ENCODE results near the gene COG5. TPM values are rescaled to one million over a fixed set of nuclear protein-coding genes. Genes with fewer than 3 reads are reported as not detected.

The COG5 gene
- total RNA-seq, 1 donor: 53.8 TPM

- no peak for DNase-seq (ENCODE audit: low read depth)
- no peak for TF ChIP-seq CTCF (IDR thresholded peaks at IDR 0.05; ENCODE audit: insufficient read depth, low read length)
- no peak overlapping the region for H3K4me3 ChIP-seq (ENCODE audit: low read depth, low read length)
Measured at GRCh38 chr7:107274506-107274905, 289.2 kb downstream of the COG5 start.

- H3K4me3 ChIP-seq (ENCODE audit: low read depth, low read length): no peak overlapping the region
- DNase-seq (ENCODE audit: low read depth): no peak
- TF ChIP-seq CTCF (IDR thresholded peaks at IDR 0.05; ENCODE audit: insufficient read depth, low read length): no peak
Measured at GRCh38 chr7:107269790-107270189, 293.9 kb downstream of the COG5 start.

DNA sequence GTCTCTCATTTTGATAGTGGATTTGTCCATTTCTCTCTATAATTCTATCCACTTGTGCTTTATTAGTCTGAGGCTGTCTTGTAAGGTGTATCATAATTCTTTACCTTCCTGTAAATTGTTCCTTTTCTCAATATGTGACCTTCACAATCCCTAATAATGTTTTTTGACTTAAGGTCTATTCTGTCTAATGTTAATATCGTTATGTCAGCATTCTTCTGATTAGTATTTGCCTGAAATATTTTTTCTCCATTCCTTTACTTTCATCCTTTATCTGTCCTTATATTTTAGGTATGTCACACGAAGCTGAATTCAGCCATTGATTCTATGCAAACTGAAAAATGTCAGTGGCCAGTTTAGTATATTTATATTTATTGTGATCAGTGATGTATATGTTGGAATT is 295.1 kb downstream of the COG5 start:
- no peak for DNase-seq (ENCODE audit: low read depth)
- H3K4me3 ChIP-seq (ENCODE audit: low read depth, low read length): no peak overlapping the region
- no peak for TF ChIP-seq CTCF (IDR thresholded peaks at IDR 0.05; ENCODE audit: insufficient read depth, low read length)

DNA sequence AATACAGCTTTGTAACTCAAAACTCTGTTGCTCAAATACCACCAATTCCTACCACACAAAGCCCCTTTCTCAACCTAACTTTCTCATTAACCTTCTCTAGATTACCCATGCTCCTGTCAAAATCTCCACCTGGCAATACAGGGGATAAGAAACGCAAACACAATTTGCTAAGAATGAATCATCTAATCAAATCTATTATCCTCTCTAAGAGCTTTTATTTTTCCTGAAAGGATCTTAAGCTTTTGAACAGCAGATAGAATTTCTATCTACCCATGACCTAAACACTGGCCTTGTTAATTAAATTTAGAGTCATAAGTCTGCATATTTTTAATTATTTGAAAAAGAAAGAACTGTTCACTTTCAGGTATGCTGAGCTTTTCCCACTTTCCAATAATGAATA is 296.6 kb downstream of the COG5 start:
- DNase-seq (ENCODE audit: low read depth): no peak
- no peak overlapping the region for H3K4me3 ChIP-seq (ENCODE audit: low read depth, low read length)
- TF ChIP-seq CTCF (IDR thresholded peaks at IDR 0.05; ENCODE audit: insufficient read depth, low read length): no peak

DNA sequence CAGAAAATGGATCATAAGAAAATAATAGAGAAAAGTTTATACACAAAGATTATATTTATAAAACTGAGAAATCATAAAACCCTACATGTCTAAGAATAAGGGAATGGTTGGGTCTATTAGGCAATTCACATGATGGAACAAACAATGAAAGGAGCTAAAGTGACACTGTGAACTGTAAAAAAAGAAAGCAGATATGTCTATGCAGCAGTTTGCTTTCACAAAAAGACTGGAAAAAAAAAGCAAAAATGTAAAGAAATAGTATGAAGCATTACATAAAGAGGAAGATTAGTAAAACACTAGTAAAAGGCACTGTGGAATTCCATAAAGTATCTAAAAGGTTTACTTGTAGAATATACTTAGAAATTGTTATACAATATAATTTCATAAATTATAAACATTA is 299.0 kb downstream of the COG5 start:
- no peak for DNase-seq (ENCODE audit: low read depth)
- no peak for TF ChIP-seq CTCF (IDR thresholded peaks at IDR 0.05; ENCODE audit: insufficient read depth, low read length)
- H3K4me3 ChIP-seq (ENCODE audit: low read depth, low read length): no peak overlapping the region

DNA sequence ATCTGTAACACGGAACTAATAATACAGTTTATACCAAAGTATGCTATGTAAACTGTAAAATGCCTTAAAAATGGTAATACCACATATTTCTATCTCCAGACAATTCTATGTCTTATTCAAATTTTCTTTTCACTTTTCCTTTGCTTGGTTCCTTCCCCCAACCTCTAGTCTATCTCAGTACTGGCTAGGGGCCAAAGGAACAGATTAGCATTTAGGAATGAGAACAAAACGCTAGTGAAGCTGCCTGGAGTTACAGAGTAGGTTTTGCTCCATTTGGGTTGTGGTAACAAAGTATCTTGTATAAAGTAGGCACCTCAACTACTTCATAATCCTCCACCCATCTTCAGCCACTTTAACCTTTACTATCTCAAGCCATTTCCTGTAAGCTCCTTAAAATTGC is 300.9 kb downstream of the COG5 start:
- DNase-seq (ENCODE audit: low read depth): peak; percentile 27
- no peak overlapping the region for H3K4me3 ChIP-seq (ENCODE audit: low read depth, low read length)
- TF ChIP-seq CTCF (IDR thresholded peaks at IDR 0.05; ENCODE audit: insufficient read depth, low read length): no peak

DNA sequence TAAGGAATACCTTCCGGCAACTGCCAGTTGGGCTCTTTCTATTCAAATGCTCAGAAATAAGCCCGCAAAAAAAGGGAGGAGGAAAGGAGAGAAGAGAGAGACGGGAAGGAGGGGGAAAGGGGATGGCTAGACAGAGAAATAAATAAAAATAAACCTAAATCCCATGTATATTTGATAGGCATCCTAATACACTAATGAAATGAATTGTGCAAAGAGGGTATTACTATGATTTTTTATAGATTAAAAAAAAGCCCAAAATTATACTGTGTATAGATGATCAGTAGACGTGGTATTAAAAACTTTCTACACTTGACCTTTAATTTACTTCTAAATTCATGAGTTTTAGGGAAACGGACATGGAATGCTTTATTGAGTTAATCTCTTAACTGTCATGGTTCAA is 305.0 kb downstream of the COG5 start:
- no peak for TF ChIP-seq CTCF (IDR thresholded peaks at IDR 0.05; ENCODE audit: insufficient read depth, low read length)
- DNase-seq (ENCODE audit: low read depth): no peak
- no peak overlapping the region for H3K4me3 ChIP-seq (ENCODE audit: low read depth, low read length)
